Endothelial cell (in vitro differentiated cells): ENCODE results near the gene LRP4. TPM values are rescaled to one million over a fixed set of nuclear protein-coding genes. Genes with fewer than 3 reads are reported as not detected.
A peak's percentile ranks its signal among the peaks of the same experiment; 100 is the strongest.

Experiments
- DNase-seq: peaks from one replicate; pipeline ENCODE4 v3.0.0; 2021; ENCODE audit warnings: low spot score
- H3K27ac Mint-ChIP-seq: one replicate; pipeline ENCODE4 v1.8.0; 2021; ENCODE audit warnings: mixed read lengths, inconsistent platforms; ENCODE audit not compliant: unreplicated experiment
- H3K27me3 Mint-ChIP-seq: one replicate; pipeline ENCODE4 v1.8.0; 2021; ENCODE audit warnings: mild to moderate bottlenecking, moderate library complexity, mixed read lengths, inconsistent platforms; ENCODE audit not compliant: unreplicated experiment
- H3K36me3 Mint-ChIP-seq: one replicate; pipeline ENCODE4 v1.8.0; 2021; ENCODE audit warnings: mild to moderate bottlenecking, low read depth, mixed read lengths, inconsistent platforms; ENCODE audit not compliant: unreplicated experiment
- H3K4me1 Mint-ChIP-seq: one replicate; pipeline ENCODE4 v1.8.0; 2021; ENCODE audit warnings: mild to moderate bottlenecking, mixed read lengths, inconsistent platforms; ENCODE audit not compliant: unreplicated experiment
- H3K4me3 Mint-ChIP-seq: one replicate; pipeline ENCODE4 v1.8.0; 2021; ENCODE audit warnings: mild to moderate bottlenecking, mixed read lengths, inconsistent platforms; ENCODE audit not compliant: unreplicated experiment
- H3K9me3 Mint-ChIP-seq: one replicate; pipeline ENCODE4 v1.8.0; 2021; ENCODE audit warnings: mixed read lengths, inconsistent platforms; ENCODE audit not compliant: unreplicated experiment
- total RNA-seq: library from RNA; stranded (reverse); fragmentation: NEBNext Ultra II Directional; extraction: Animal tissue kit (Norgen Biotek cat#: 25700); gene quantifications from one replicate; pipeline ENCODE4 v1.2.1, GENCODE V29; 2021; ENCODE audit not compliant: unreplicated experiment
- TF ChIP-seq, protein P1 (sequence below): fragments of 200-600 bp; sonication (generic); IDR thresholded peaks from one replicate; pipeline ENCODE4 v1.5.0; 2021; ENCODE audit warnings: antibody characterized with exemption; ENCODE audit not compliant: unreplicated experiment

Gene LRP4
- total RNA-seq, 1 donor from 2014 or later: 21.8 TPM

DNA sequence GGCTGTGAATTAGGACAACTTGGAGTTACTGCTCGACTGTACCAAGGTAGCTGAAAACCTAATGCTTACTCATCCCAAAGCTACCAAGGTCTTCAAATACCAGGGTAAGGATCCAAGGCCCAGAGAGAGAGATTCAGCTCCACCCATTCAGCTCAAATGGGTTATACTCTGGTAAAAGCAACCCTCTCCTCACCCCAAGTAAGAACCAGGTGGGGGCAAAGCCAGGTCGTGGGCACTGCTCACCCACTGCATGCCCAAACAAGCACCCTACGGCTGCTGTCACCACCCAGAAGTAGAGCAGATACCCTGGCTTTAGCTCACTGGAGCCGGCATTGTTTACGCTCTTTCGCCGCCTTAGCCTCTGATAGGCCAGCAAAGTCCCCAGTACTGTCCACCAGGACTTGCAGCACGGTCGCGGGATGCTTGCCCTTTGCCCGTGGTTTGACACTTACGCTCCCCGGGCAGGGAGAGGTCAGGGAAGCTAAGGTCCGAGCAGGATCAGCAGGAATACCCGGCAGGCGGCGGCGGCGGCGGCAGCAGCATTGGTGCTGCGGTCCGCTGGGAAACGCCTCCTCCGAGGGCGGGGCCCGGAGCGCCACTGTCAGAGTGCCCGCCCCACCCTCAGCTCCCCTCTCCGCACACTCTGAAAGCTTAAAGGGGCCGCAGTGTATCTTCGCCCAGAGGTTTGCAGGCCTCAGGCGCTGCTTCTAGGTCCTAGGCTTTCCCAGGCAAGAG, 91.9 kb downstream of the LRP4 start:
- H3K4me1 Mint-ChIP-seq: peaks cover 5% of the 10 kb centered on the region
- H3K27me3 Mint-ChIP-seq: no peaks in the 10 kb centered on the region
- TF ChIP-seq, protein P1, sequence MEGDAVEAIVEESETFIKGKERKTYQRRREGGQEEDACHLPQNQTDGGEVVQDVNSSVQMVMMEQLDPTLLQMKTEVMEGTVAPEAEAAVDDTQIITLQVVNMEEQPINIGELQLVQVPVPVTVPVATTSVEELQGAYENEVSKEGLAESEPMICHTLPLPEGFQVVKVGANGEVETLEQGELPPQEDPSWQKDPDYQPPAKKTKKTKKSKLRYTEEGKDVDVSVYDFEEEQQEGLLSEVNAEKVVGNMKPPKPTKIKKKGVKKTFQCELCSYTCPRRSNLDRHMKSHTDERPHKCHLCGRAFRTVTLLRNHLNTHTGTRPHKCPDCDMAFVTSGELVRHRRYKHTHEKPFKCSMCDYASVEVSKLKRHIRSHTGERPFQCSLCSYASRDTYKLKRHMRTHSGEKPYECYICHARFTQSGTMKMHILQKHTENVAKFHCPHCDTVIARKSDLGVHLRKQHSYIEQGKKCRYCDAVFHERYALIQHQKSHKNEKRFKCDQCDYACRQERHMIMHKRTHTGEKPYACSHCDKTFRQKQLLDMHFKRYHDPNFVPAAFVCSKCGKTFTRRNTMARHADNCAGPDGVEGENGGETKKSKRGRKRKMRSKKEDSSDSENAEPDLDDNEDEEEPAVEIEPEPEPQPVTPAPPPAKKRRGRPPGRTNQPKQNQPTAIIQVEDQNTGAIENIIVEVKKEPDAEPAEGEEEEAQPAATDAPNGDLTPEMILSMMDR: no peak
- H3K36me3 Mint-ChIP-seq: no peaks in the 10 kb centered on the region
- H3K4me3 Mint-ChIP-seq: peak overlapping the region; percentile 83
- H3K27ac Mint-ChIP-seq: no peak overlapping the region
- DNase-seq: peak; percentile 83
- no peaks in the 10 kb centered on the region for H3K9me3 Mint-ChIP-seq

DNA sequence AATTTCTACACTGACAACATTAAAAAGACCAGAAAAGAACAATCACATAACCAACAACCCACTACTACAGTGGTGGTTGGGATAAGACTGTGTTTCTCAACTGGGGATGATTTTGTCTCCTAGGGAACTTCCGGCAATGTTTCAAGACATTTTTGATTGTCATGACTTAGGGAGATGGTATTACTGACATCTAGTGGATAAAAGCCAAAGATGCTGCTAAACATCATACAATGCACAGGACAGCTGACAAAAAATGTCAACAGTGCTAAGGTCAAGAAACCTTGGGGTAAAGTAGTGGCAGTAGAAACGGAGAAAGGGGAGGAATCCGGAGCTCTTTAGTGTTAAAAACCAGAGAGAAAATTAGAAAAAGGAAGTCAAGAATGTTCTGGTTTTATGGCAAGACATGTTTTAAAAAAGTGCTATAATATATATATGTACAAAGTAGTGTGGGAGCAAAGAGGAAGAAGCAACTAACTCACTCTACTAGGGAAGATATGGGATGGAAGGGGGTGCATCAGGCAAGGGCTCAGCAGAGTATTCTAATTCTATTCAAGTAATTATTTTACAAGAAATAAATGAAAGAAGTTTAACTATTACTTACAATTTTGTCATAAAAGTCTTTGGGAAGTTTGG, 109.4 kb downstream of the LRP4 start:
- TF ChIP-seq, protein P1: no peak
- Mint-ChIP-seq H3K9me3 (no peaks in the 10 kb centered on the region), H3K36me3 (peaks cover 10% of the 10 kb centered on the region), H3K4me1 (no peaks in the 10 kb centered on the region), H3K27ac (no peak overlapping the region), H3K4me3 (no peak overlapping the region), H3K27me3 (no peaks in the 10 kb centered on the region)
- no peak for DNase-seq

Other genes with a start within 250 kb of the LRP4 start
- gene ARHGAP1, start 217.9 kb downstream of the LRP4 start, total RNA-seq: 69.5 TPM
- gene ZNF408, start 217.5 kb downstream of the LRP4 start, total RNA-seq: 23.2 TPM
- gene F2, start 199.3 kb downstream of the LRP4 start, total RNA-seq: 4.4 TPM
- gene CKAP5, start 72.3 kb downstream of the LRP4 start, total RNA-seq: 84.4 TPM
- 30.0 TPM for gene CSTPP1, start 18.2 kb upstream of the LRP4 start, total RNA-seq